Vagina (tissue), 2 donors: ENCODE results near the gene TCF4. TPM values are rescaled to one million over a fixed set of nuclear protein-coding genes. Genes with fewer than 3 reads are reported as not detected.

ENCODE experiments used
- DNase-seq, 2 donors: peaks; one replicate each; pipeline ENCODE4 v3.0.0-alpha.2; 2017; ENCODE audit errors: extremely low spot score in 2 of 2
- H3K27ac ChIP-seq: fragments of 200-600 bp; sonication (generic); one replicate; pipeline ENCODE4 v1.5.1; 2019
- H3K27me3 ChIP-seq: fragments of 200-600 bp; sonication (generic); one replicate; pipeline ENCODE4 v1.5.1; 2019
- H3K36me3 ChIP-seq, 2 donors: fragments of 200-600 bp; sonication (generic); one replicate each; pipeline ENCODE4 v1.5.1; 2017 to 2019
- H3K4me1 ChIP-seq: fragments of 200-600 bp; sonication (generic); one replicate; pipeline ENCODE4 v1.5.1; 2019
- H3K4me3 ChIP-seq, 2 donors: fragments of 200-600 bp; sonication (generic); 1 replicate in 1 of 2; 2 replicates in 1 of 2; pipeline ENCODE4 v1.5.1; 2016 to 2019
- H3K9me3 ChIP-seq: fragments of 200-600 bp; sonication (generic); one replicate; pipeline ENCODE4 v1.5.1; 2019
- CTCF ChIP-seq, 3 experiments: fragments of 450-650 bp in 2 of 3; fragments of 200-600 bp in 1 of 3; sonication (generic) in 1 of 3; IDR thresholded peaks; one replicate each; pipeline ENCODE4 v1.5.1; 2017 to 2019; ENCODE audit warnings: antibody characterized with exemption in 3 of 3, mild to moderate bottlenecking in 2 of 3, moderate library complexity in 2 of 3
- POLR2A ChIP-seq, 2 donors: fragments of 450-650 bp; IDR thresholded peaks; one replicate each; pipeline ENCODE4 v1.6.1; 2017; ENCODE audit warnings: antibody characterized with exemption in 2 of 2, mild to moderate bottlenecking in 2 of 2, moderate library complexity in 2 of 2
- POLR2AphosphoS5 ChIP-seq, 2 donors: sonication (generic); formaldehyde crosslinking; IDR thresholded peaks; one replicate each; pipeline ENCODE4 v1.9.0; 2017; ENCODE audit warnings: antibody characterized with exemption in 2 of 2, mild to moderate bottlenecking in 2 of 2, low read depth in 1 of 2; ENCODE audit not compliant: insufficient read depth in 1 of 2
- intact Hi-C: fragments of 100-400 bp; cut with DNase I; formaldehyde crosslinking; loops from one replicate; pipeline ENCODE4 v1.15.1; 2023
- total RNA-seq: library from RNA; depleted of rRNA; stranded (reverse); fragments of >200 nt; gene quantifications from one replicate; pipeline ENCODE4 v1.2.3, GENCODE V29; 2016

The TCF4 gene
- total RNA-seq, 1 donor from 2014 or later: 105 TPM

GRCh38 chr18:55485666-55486065 lies 102.3 kb downstream of the TCF4 start:
- H3K36me3 ChIP-seq: no peaks in the 10 kb centered on the region
- no peak overlapping the region for H3K27ac ChIP-seq
- intact Hi-C loops: loop anchor here (10.0 kb wide), 1 partner anchor 51 kb away; no protein-coding TSS in a partner anchor
- H3K27me3 ChIP-seq: no peaks in the 10 kb centered on the region
- H3K4me3 ChIP-seq: no peak overlapping the region
- TF ChIP-seq POLR2A (IDR thresholded peaks at IDR 0.05) (no peak), POLR2AphosphoS5 (IDR thresholded peaks at IDR 0.05; ENCODE audit: insufficient read depth in 1 of 2, low read depth in 1 of 2) (no peak), CTCF (IDR thresholded peaks at IDR 0.05) (no peak)
- peaks cover 23% of the 10 kb centered on the region for H3K4me1 ChIP-seq
- DNase-seq: no peak
- H3K9me3 ChIP-seq: no peaks in the 10 kb centered on the region

- Histone ChIP-seq H3K9me3 (no peaks in the 10 kb centered on the region), H3K27ac (no peak overlapping the region), H3K4me3 (no peak overlapping the region), H3K4me1 (peaks cover 23% of the 10 kb centered on the region), H3K27me3 (no peaks in the 10 kb centered on the region), H3K36me3 (no peaks in the 10 kb centered on the region)
- no peak for TF ChIP-seq POLR2AphosphoS5 (IDR thresholded peaks at IDR 0.05; ENCODE audit: insufficient read depth in 1 of 2, low read depth in 1 of 2)
- DNase-seq: no peak
- intact Hi-C loops: loop anchor here (10.0 kb wide), 1 partner anchor 50 kb away; no protein-coding TSS in a partner anchor
These were observed 103.2 kb downstream of the TCF4 start for GRCh38 chr18:55484773-55485172.

- intact Hi-C loops: loop anchor here (10.0 kb wide), 1 partner anchor 49 kb away; no protein-coding TSS in a partner anchor
These were observed 104.6 kb downstream of the TCF4 start for GRCh38 chr18:55483266-55483871.

GRCh38 chr18:55479656-55480420 lies 108.2 kb downstream of the TCF4 start:
- no peak overlapping the region for H3K4me3 ChIP-seq
- DNase-seq: no peak
- H3K4me1 ChIP-seq: peaks cover 11% of the 10 kb centered on the region
- H3K9me3 ChIP-seq: no peaks in the 10 kb centered on the region
- H3K36me3 ChIP-seq: no peaks in the 10 kb centered on the region
- no peaks in the 10 kb centered on the region for H3K27me3 ChIP-seq
- TF ChIP-seq POLR2AphosphoS5 (IDR thresholded peaks at IDR 0.05; ENCODE audit: insufficient read depth in 1 of 2, low read depth in 1 of 2) (no peak), POLR2A (IDR thresholded peaks at IDR 0.05) (no peak), CTCF (IDR thresholded peaks at IDR 0.05) (no peak)
- intact Hi-C loops: loop anchor here (10.0 kb wide), 1 partner anchor 45 kb away; no protein-coding TSS in a partner anchor
- H3K27ac ChIP-seq: peak overlapping the region; percentile 20

More at GRCh38 chr18:55483266-55483871, 104.6 kb downstream of the TCF4 start:
- Histone ChIP-seq H3K9me3 (no peaks in the 10 kb centered on the region), H3K4me1 (peaks cover 13% of the 10 kb centered on the region), H3K27me3 (no peaks in the 10 kb centered on the region), H3K27ac (no peak overlapping the region), H3K4me3 (no peak overlapping the region), H3K36me3 (no peaks in the 10 kb centered on the region)
- TF ChIP-seq POLR2A (IDR thresholded peaks at IDR 0.05) (no peak), CTCF (IDR thresholded peaks at IDR 0.05) (no peak)
- no peak for DNase-seq

- Histone ChIP-seq H3K4me3 (peak overlapping the region; percentile 42 to 44), H3K27me3 (no peaks in the 10 kb centered on the region), H3K36me3 (no peaks in the 10 kb centered on the region), H3K4me1 (peaks cover 18% of the 10 kb centered on the region), H3K27ac (peak overlapping the region; percentile 78), H3K9me3 (no peaks in the 10 kb centered on the region)
- DNase-seq: no peak
- intact Hi-C loops: no loop called here
- no peak for TF ChIP-seq CTCF (IDR thresholded peaks at IDR 0.05)
- no peak for TF ChIP-seq POLR2AphosphoS5 (IDR thresholded peaks at IDR 0.05; ENCODE audit: insufficient read depth in 1 of 2, low read depth in 1 of 2)
- no peak for TF ChIP-seq POLR2A (IDR thresholded peaks at IDR 0.05)
These were observed 110.0 kb downstream of the TCF4 start for GRCh38 chr18:55477860-55478581.
